ENCODE measurements around the gene STOML1. TPM values are rescaled to one million over a fixed set of nuclear protein-coding genes. Genes with fewer than 3 reads are reported as not detected.

The STOML1 gene
- total RNA-seq, 2 experiments from 2014 or later = 12.0 to 12.8 TPM

GRCh38 chr15:74007820-74008371 is 15.8 kb upstream of the STOML1 start:
- POLR2A ChIA-PET = no interaction called here
- DNase-seq = peak; percentile 53
- Mint-ChIP-seq H3K36me3 (ENCODE audit: low read depth) (peaks cover 81% of the 10 kb centered on the region), H3K27ac (peak overlapping the region; percentile 89), H3K9me3 (peaks cover 7% of the 10 kb centered on the region), H3K27me3 (no peaks in the 10 kb centered on the region), H3K4me3 (peak overlapping the region; percentile 31), H3K4me1 (peaks cover 72% of the 10 kb centered on the region)
- CTCF ChIA-PET = interaction anchor here (0.6 to 2.0 kb wide), 3 partner anchors 14 to 42 kb away, joined by 3 to 4 read pairs (median 4); no protein-coding TSS in a partner anchor

- Mint-ChIP-seq H3K9me3 (peaks cover 7% of the 10 kb centered on the region), H3K36me3 (ENCODE audit: low read depth) (peaks cover 80% of the 10 kb centered on the region), H3K4me3 (peak overlapping the region; percentile 31), H3K27me3 (no peaks in the 10 kb centered on the region), H3K27ac (peak overlapping the region; percentile 89), H3K4me1 (peaks cover 70% of the 10 kb centered on the region)
- ChIA-PET CTCF (interaction anchor here (0.7 to 2.0 kb wide), 6 partner anchors 9 to 49 kb away, joined by 3 to 4 read pairs (median 3); partner anchors contain the start of gene PML), POLR2A (no interaction called here)
- no peak for DNase-seq
These were observed 14.9 kb upstream of the STOML1 start for GRCh38 chr15:74006774-74007639.

GRCh38 chr15:73997986-73998385 is 5.9 kb upstream of the STOML1 start:
- POLR2A ChIA-PET = no interaction called here
- H3K9me3 Mint-ChIP-seq = no peaks in the 10 kb centered on the region

GRCh38 chr15:73996939-73997338 is 4.8 kb upstream of the STOML1 start:
- Mint-ChIP-seq H3K9me3 (no peaks in the 10 kb centered on the region), H3K27ac (peak overlapping the region; percentile 93), H3K4me1 (peaks cover 67% of the 10 kb centered on the region), H3K36me3 (ENCODE audit: low read depth) (peaks cover 45% of the 10 kb centered on the region), H3K4me3 (peak overlapping the region; percentile 92), H3K27me3 (no peaks in the 10 kb centered on the region)
- ChIA-PET CTCF (interaction anchor here (0.6 to 1.3 kb wide), 6 partner anchors 9 to 51 kb away, joined by 3 to 6 read pairs (median 4); no protein-coding TSS in a partner anchor), POLR2A (interaction anchor here (0.7 kb wide), 1 partner anchor 1610 kb away, joined by 3 read pairs; no protein-coding TSS in a partner anchor)
- peak; percentile 67 for DNase-seq

More at GRCh38 chr15:73997986-73998385, 5.9 kb upstream of the STOML1 start:
- DNase-seq = no peak
- Mint-ChIP-seq H3K36me3 (ENCODE audit: low read depth) (peaks cover 51% of the 10 kb centered on the region), H3K27ac (peak overlapping the region; percentile 54), H3K4me3 (peak overlapping the region; percentile 92), H3K27me3 (no peaks in the 10 kb centered on the region), H3K4me1 (peaks cover 62% of the 10 kb centered on the region)
- CTCF ChIA-PET = interaction anchor here (0.7 to 1.3 kb wide), 2 partner anchors 25 to 40 kb away, joined by 3 read pairs; no protein-coding TSS in a partner anchor

GRCh38 chr15:73996267-73996666 is 4.2 kb upstream of the STOML1 start:
- ChIA-PET CTCF (interaction anchor here (0.6 to 1.1 kb wide), 5 partner anchors 10 to 52 kb away, joined by 3 to 6 read pairs (median 4); no protein-coding TSS in a partner anchor), POLR2A (interaction anchor here (0.7 kb wide), 1 partner anchor 1611 kb away, joined by 3 read pairs; no protein-coding TSS in a partner anchor)
- Mint-ChIP-seq H3K4me3 (peak overlapping the region; percentile 92), H3K36me3 (ENCODE audit: low read depth) (peaks cover 42% of the 10 kb centered on the region), H3K27ac (peak overlapping the region; percentile 93), H3K9me3 (no peaks in the 10 kb centered on the region), H3K27me3 (no peaks in the 10 kb centered on the region), H3K4me1 (peaks cover 71% of the 10 kb centered on the region)
- DNase-seq = no peak

- Mint-ChIP-seq H3K27ac (peak overlapping the region; percentile 93), H3K9me3 (no peaks in the 10 kb centered on the region), H3K4me1 (peaks cover 70% of the 10 kb centered on the region), H3K36me3 (ENCODE audit: low read depth) (peaks cover 37% of the 10 kb centered on the region), H3K4me3 (peak overlapping the region; percentile 92), H3K27me3 (no peaks in the 10 kb centered on the region)
- ChIA-PET POLR2A (interaction anchor here (0.8 to 1.4 kb wide), 5 partner anchors 10 to 88 kb away, joined by 3 to 6 read pairs (median 4); no protein-coding TSS in a partner anchor), CTCF (interaction anchor here (0.9 to 6.7 kb wide), 12 partner anchors 10 to 387 kb away, joined by 3 to 63 read pairs (median 3); no protein-coding TSS in a partner anchor)
- peak; percentile 36 for DNase-seq
These were observed 3.0 kb upstream of the STOML1 start for GRCh38 chr15:73994912-73995622.

GRCh38 chr15:73994413-73994883 is 2.4 kb upstream of the STOML1 start, which contains the start of gene PML:
Gene PML (plus strand): TSS chr15:73994716. CDS start chr15:73994813, 97 bp downstream.
- DNase-seq = peak; percentile 99
- H3K36me3 Mint-ChIP-seq (ENCODE audit: low read depth) = peaks cover 37% of the 10 kb centered on the region
- peak within 1 kb of the TSS; percentile 92 for H3K4me3 Mint-ChIP-seq
- ChIA-PET CTCF (interaction anchor here (0.8 to 6.7 kb wide), 14 partner anchors 10 to 388 kb away, joined by 3 to 63 read pairs (median 3); no protein-coding TSS in a partner anchor), POLR2A (interaction anchor here (0.6 to 1.4 kb wide), 6 partner anchors 9 to 87 kb away, joined by 3 to 6 read pairs (median 4); no protein-coding TSS in a partner anchor)
- no peaks in the 10 kb centered on the region for H3K27me3 Mint-ChIP-seq
- H3K9me3 Mint-ChIP-seq = no peaks in the 10 kb centered on the region
- peaks cover 71% of the 10 kb centered on the region for H3K4me1 Mint-ChIP-seq
- peak within 1 kb of the TSS; percentile 93 for H3K27ac Mint-ChIP-seq

GRCh38 chr15:73993211-73993994 is 1.3 kb upstream of the STOML1 start:
- DNase-seq = no peak
- ChIA-PET POLR2A (interaction anchor here (1.4 kb wide), 1 partner anchor 18 kb away, joined by 4 read pairs; no protein-coding TSS in a partner anchor), CTCF (interaction anchor here (0.6 to 6.7 kb wide), 15 partner anchors 10 to 1629 kb away, joined by 3 to 63 read pairs (median 4); no protein-coding TSS in a partner anchor)
- Mint-ChIP-seq H3K4me3 (peak overlapping the region; percentile 92), H3K36me3 (ENCODE audit: low read depth) (peaks cover 27% of the 10 kb centered on the region), H3K27me3 (no peaks in the 10 kb centered on the region), H3K9me3 (no peaks in the 10 kb centered on the region), H3K27ac (peak overlapping the region; percentile 93), H3K4me1 (peaks cover 64% of the 10 kb centered on the region)

- Mint-ChIP-seq H3K9me3 (no peaks in the 10 kb centered on the region), H3K27me3 (no peaks in the 10 kb centered on the region), H3K36me3 (ENCODE audit: low read depth) (peaks cover 20% of the 10 kb centered on the region), H3K4me3 (peak overlapping the region; percentile 65), H3K27ac (peak overlapping the region; percentile 93), H3K4me1 (peaks cover 55% of the 10 kb centered on the region)
- CTCF ChIA-PET = interaction anchor here (0.6 to 6.7 kb wide), 6 partner anchors 8 to 1630 kb away, joined by 3 to 63 read pairs (median 6); no protein-coding TSS in a partner anchor
- POLR2A ChIA-PET = no interaction called here
- DNase-seq = no peak
These were observed 451 bp upstream of the STOML1 start for GRCh38 chr15:73992594-73992898.

GRCh38 chr15:73991260-73991659 is 835 bp downstream of the STOML1 start:
- Mint-ChIP-seq H3K4me1 (peaks cover 46% of the 10 kb centered on the region), H3K4me3 (peak overlapping the region; percentile 78), H3K27me3 (no peaks in the 10 kb centered on the region), H3K27ac (peak overlapping the region; percentile 70), H3K9me3 (no peaks in the 10 kb centered on the region), H3K36me3 (ENCODE audit: low read depth) (peaks cover 14% of the 10 kb centered on the region)
- POLR2A ChIA-PET = no interaction called here
- no peak for DNase-seq
- CTCF ChIA-PET = interaction anchor here (0.6 to 6.7 kb wide), 3 partner anchors 15 to 549 kb away, joined by 3 to 63 read pairs (median 3); no protein-coding TSS in a partner anchor

- Mint-ChIP-seq H3K36me3 (ENCODE audit: low read depth) (peaks cover 14% of the 10 kb centered on the region), H3K4me3 (peak overlapping the region; percentile 78), H3K27ac (no peak overlapping the region), H3K9me3 (no peaks in the 10 kb centered on the region), H3K4me1 (peaks cover 49% of the 10 kb centered on the region), H3K27me3 (no peaks in the 10 kb centered on the region)
- DNase-seq = no peak
- ChIA-PET POLR2A (no interaction called here), CTCF (interaction anchor here (1.2 to 6.7 kb wide), 2 partner anchors 16 to 18 kb away, joined by 3 to 63 read pairs; no protein-coding TSS in a partner anchor)
These were observed 1.7 kb downstream of the STOML1 start for GRCh38 chr15:73990250-73991005.
